Measurements from ENCODE around the gene MED12L. TPM values are rescaled to one million over a fixed set of nuclear protein-coding genes. Genes with fewer than 3 reads are reported as not detected.

Gene MED12L
- total RNA-seq, 1 donor from 2014 or later = 0.43 TPM

GRCh38 chr3:151446002-151446340 is 360.5 kb downstream of the MED12L start:
- Histone ChIP-seq H3K4me3 (no peak overlapping the region), H3K9me3 (no peaks in the 10 kb centered on the region), H3K27ac (no peak overlapping the region), H3K4me1 (no peaks in the 10 kb centered on the region), H3K27me3 (no peaks in the 10 kb centered on the region), H3K36me3 (no peaks in the 10 kb centered on the region)
- intact Hi-C loops (cut with DNase I) = no loop called here
- DNase-seq (ENCODE audit: low spot score in 2 of 2) = no peak
- TF ChIP-seq CTCF (IDR thresholded peaks at IDR 0.05) = no peak

- H3K4me3 ChIP-seq = no peak overlapping the region
- H3K4me1 ChIP-seq = no peaks in the 10 kb centered on the region
- intact Hi-C loops (cut with DNase I) = no loop called here
- no peaks in the 10 kb centered on the region for H3K27me3 ChIP-seq
- no peak overlapping the region for H3K27ac ChIP-seq
- no peaks in the 10 kb centered on the region for H3K9me3 ChIP-seq
- no peak for TF ChIP-seq CTCF (IDR thresholded peaks at IDR 0.05)
- no peaks in the 10 kb centered on the region for H3K36me3 ChIP-seq
- DNase-seq (ENCODE audit: low spot score in 2 of 2) = no peak
Observed at GRCh38 chr3:151452368-151452767, 366.9 kb downstream of the MED12L start.

GRCh38 chr3:151452841-151453240 is 367.4 kb downstream of the MED12L start:
- Histone ChIP-seq H3K27me3 (no peaks in the 10 kb centered on the region), H3K4me3 (no peak overlapping the region), H3K9me3 (no peaks in the 10 kb centered on the region), H3K4me1 (no peaks in the 10 kb centered on the region), H3K27ac (no peak overlapping the region), H3K36me3 (no peaks in the 10 kb centered on the region)
- DNase-seq (ENCODE audit: low spot score in 2 of 2) = no peak
- intact Hi-C loops (cut with DNase I) = no loop called here
- no peak for TF ChIP-seq CTCF (IDR thresholded peaks at IDR 0.05)

GRCh38 chr3:151456065-151456464 is 370.6 kb downstream of the MED12L start:
- intact Hi-C loops (cut with DNase I) = no loop called here
- no peak for DNase-seq (ENCODE audit: low spot score in 2 of 2)
- H3K4me3 ChIP-seq = no peak overlapping the region
- no peak for TF ChIP-seq CTCF (IDR thresholded peaks at IDR 0.05)
- H3K36me3 ChIP-seq = no peaks in the 10 kb centered on the region
- no peaks in the 10 kb centered on the region for H3K9me3 ChIP-seq
- H3K27ac ChIP-seq = no peak overlapping the region
- peaks cover 0 to 5% of the 10 kb centered on the region in 2 donors for H3K4me1 ChIP-seq
- no peaks in the 10 kb centered on the region for H3K27me3 ChIP-seq

GRCh38 chr3:151459358-151459757 is 373.9 kb downstream of the MED12L start:
- Histone ChIP-seq H3K4me3 (no peak overlapping the region), H3K36me3 (no peaks in the 10 kb centered on the region), H3K27ac (no peak overlapping the region), H3K4me1 (peaks cover 0 to 7% of the 10 kb centered on the region in 2 donors), H3K27me3 (no peaks in the 10 kb centered on the region), H3K9me3 (no peaks in the 10 kb centered on the region)
- TF ChIP-seq CTCF (IDR thresholded peaks at IDR 0.05) = no peak
- DNase-seq (ENCODE audit: low spot score in 2 of 2) = no peak
- intact Hi-C loops (cut with DNase I) = no loop called here

GRCh38 chr3:151460228-151460627 is 374.8 kb downstream of the MED12L start:
- TF ChIP-seq CTCF (IDR thresholded peaks at IDR 0.05) = no peak
- Histone ChIP-seq H3K4me1 (peaks cover 0 to 7% of the 10 kb centered on the region in 2 donors), H3K27ac (no peak overlapping the region), H3K27me3 (no peaks in the 10 kb centered on the region), H3K9me3 (no peaks in the 10 kb centered on the region), H3K36me3 (no peaks in the 10 kb centered on the region), H3K4me3 (peak overlapping the region; percentile 67 to 76)
- no peak for DNase-seq (ENCODE audit: low spot score in 2 of 2)
- intact Hi-C loops (cut with DNase I) = no loop called here
